Dermis blood vessel endothelial cell (primary cell): ENCODE data around the gene KIRREL3. TPM values are rescaled to one million over a fixed set of nuclear protein-coding genes. Genes with fewer than 3 reads are reported as not detected.

Source experiments
- DNase-seq: peaks from one replicate; pipeline ENCODE4 v3.0.0; 2010
- total RNA-seq: library from RNA; depleted of rRNA; stranded (reverse); fragments of >200 nt; gene quantifications from 2 replicates; pipeline ENCODE4 v1.2.3, GENCODE V29; 2014

KIRREL3 gene
- total RNA-seq, 1 donor from 2014 or later, result not detected

- DNase-seq, result no peak
These were observed 228.3 kb downstream of the KIRREL3 start for GRCh38 chr11:126772267-126772666.

GRCh38 chr11:126768702-126769101 lies 231.9 kb downstream of the KIRREL3 start:
- no peak for DNase-seq

GRCh38 chr11:126766440-126766839 lies 234.1 kb downstream of the KIRREL3 start:
- DNase-seq, result no peak

GRCh38 chr11:126765196-126765595 lies 235.4 kb downstream of the KIRREL3 start:
- no peak for DNase-seq

GRCh38 chr11:126764231-126764630 lies 236.3 kb downstream of the KIRREL3 start:
- DNase-seq, result no peak

GRCh38 chr11:126756855-126757254 lies 243.7 kb downstream of the KIRREL3 start:
- no peak for DNase-seq

- no peak for DNase-seq
These were observed 244.1 kb downstream of the KIRREL3 start for GRCh38 chr11:126756421-126756820.

GRCh38 chr11:126755526-126755925 lies 245.0 kb downstream of the KIRREL3 start:
- DNase-seq, result no peak

GRCh38 chr11:126754591-126755426 lies 245.8 kb downstream of the KIRREL3 start:
- no peak for DNase-seq

GRCh38 chr11:126753990-126754389 lies 246.6 kb downstream of the KIRREL3 start:
- DNase-seq, result no peak

GRCh38 chr11:126751242-126751641 lies 249.3 kb downstream of the KIRREL3 start:
- no peak for DNase-seq

GRCh38 chr11:126748793-126749192 lies 251.8 kb downstream of the KIRREL3 start:
- no peak for DNase-seq

GRCh38 chr11:126748100-126748791 lies 252.3 kb downstream of the KIRREL3 start:
- DNase-seq, result no peak

- no peak for DNase-seq
These were observed 253.3 kb downstream of the KIRREL3 start for GRCh38 chr11:126747315-126747714.

GRCh38 chr11:126746443-126746842 lies 254.1 kb downstream of the KIRREL3 start:
- DNase-seq, result no peak

GRCh38 chr11:126744699-126745098 lies 255.9 kb downstream of the KIRREL3 start:
- DNase-seq, result no peak

- DNase-seq, result no peak
These were observed 256.9 kb downstream of the KIRREL3 start for GRCh38 chr11:126743628-126744027.

- no peak for DNase-seq
These were observed 258.0 kb downstream of the KIRREL3 start for GRCh38 chr11:126742582-126742981.

GRCh38 chr11:126740846-126741245 lies 259.7 kb downstream of the KIRREL3 start:
- DNase-seq, result no peak

GRCh38 chr11:126739499-126740145 lies 260.9 kb downstream of the KIRREL3 start:
- DNase-seq, result no peak

GRCh38 chr11:126738295-126739031 lies 262.1 kb downstream of the KIRREL3 start:
- DNase-seq, result no peak

GRCh38 chr11:126736682-126737572 lies 263.6 kb downstream of the KIRREL3 start:
- no peak for DNase-seq
